Measurements from ENCODE around the gene RRN3. TPM values are rescaled to one million over a fixed set of nuclear protein-coding genes. Genes with fewer than 3 reads are reported as not detected.

Gene RRN3
- total RNA-seq, 1 experiment from 2014 or later = 57.7 TPM

DNA sequence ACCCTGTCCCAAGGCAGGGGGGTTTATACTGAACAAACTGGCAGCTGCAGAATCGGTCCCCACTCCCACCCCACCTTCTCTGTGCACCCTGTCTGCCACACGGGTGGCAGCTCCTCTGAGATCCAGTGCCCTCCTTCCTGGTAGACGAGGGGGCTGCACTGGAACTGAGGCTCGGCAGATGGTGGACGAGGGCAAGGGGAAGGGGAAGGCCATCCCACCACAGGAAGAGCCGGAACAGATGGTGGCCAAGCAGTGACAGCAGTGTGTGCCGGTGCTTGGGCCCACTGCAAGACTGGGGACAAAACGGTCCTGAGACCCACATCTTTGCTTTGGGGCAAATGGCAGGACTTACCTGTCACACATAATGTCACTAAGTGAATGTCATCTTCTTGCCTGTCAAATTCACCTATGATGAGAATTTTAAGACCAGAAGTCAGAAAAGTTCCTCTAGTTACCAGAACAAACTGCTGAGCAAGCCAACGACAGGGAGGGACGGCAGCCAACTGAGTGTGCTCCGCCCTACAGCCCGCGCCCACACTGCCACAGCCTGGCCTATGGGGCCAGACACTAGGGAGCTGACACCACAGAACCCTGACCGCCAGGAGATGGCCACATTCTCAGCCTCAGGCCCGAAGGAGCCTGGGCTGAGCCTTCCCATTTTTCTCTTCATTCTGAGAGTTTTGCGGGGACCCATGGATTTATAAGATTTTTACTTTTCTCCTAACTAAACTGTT lies 52.6 kb downstream of the RRN3 start:
- intact Hi-C loops (cut with micrococcal nuclease) = no loop called here
- H3K36me3 ChIP-seq (ENCODE audit: control insufficient read depth in 1 of 2, insufficient read depth in 2 of 2, low read length in 2 of 2) = peaks cover 15 to 26% of the 10 kb centered on the region in 2 experiments; a peak in 3 of 4 replicates
- H3K4me1 ChIP-seq (ENCODE audit: control insufficient read depth in 1 of 2, insufficient read depth in 2 of 2, low read length in 2 of 2) = peaks cover 4 to 13% of the 10 kb centered on the region in 2 experiments; a peak in 2 of 4 replicates
- no peak overlapping the region for H2AFZ ChIP-seq (ENCODE audit: low read depth, low read length, poor library complexity, severe bottlenecking)
- ChIA-PET RAD21 (ENCODE audit: low non-redundant PET in 1 of 2, low total read pairs in 2 of 2, uncharacterized antibody in 2 of 2, unreplicated experiment in 2 of 2) (no interaction called here), POLR2A (no interaction called here), CTCF (interaction anchor here (0.6 kb wide), 1 partner anchor 22 kb away, joined by 3 read pairs; no protein-coding TSS in a partner anchor)
- no TSS peak for BruUV-seq (replicated peaks)
- ATAC-seq (peak; percentile 80), DNase-seq (ENCODE audit: low read depth, low spot score) (no peak)
- no peak overlapping the region for H3K27ac ChIP-seq (ENCODE audit: low read depth, low read length)
- H3K9ac ChIP-seq (ENCODE audit: low read length) = no peak overlapping the region
- H3K27me3 ChIP-seq (ENCODE audit: insufficient read depth, low read length) = no peaks in the 10 kb centered on the region
- peak overlapping the region; percentile 7; the same call in 1 of the 2 replicates for H3K4me2 ChIP-seq (ENCODE audit: low read length)
- no peak overlapping the region for H3K4me3 ChIP-seq (replicated peaks in 1 of 2; ENCODE audit: low read depth in 1 of 2, low read length in 2 of 2)
- H3K9me3 ChIP-seq (ENCODE audit: control insufficient read depth in 1 of 2, insufficient read depth in 1 of 2, low read depth in 1 of 2, low read length in 2 of 2) = no peaks in the 10 kb centered on the region
- H4K20me1 ChIP-seq (ENCODE audit: insufficient read depth) = no peaks in the 10 kb centered on the region
- no peaks in the 10 kb centered on the region for H3K79me2 ChIP-seq (ENCODE audit: insufficient read depth, low read length)
- H3K9me2 ChIP-seq (ENCODE audit: insufficient read depth) = no peaks in the 10 kb centered on the region
- TF ChIP-seq POLR2AphosphoS5 (IDR thresholded peaks at IDR 0.05; ENCODE audit: low read depth, low read length) (0 out of 2 replicates have a peak, but pooled peaks have one; percentile 26), SIN3A (IDR thresholded peaks at IDR 0.05; ENCODE audit: low read depth) (no peak)

DNA sequence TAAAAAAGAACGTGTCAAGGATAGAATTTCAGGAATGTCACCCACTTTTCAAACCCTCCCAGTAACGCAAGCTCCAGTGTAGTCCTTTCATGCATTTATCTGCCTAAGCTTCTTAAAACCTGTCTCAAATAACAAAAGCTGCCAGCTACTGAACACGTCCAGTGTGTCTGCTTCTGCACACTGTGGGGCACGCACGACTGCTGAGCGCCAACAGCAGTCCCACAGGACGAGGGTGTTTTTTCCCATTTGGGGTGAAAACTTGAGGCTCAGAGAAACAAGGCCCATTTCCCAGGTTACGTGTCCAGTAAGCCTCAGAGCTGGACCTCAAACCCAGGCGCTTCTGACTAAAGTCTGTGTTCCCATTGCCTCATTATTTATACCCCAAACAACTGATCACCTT lies 55.4 kb downstream of the RRN3 start:
- H2AFZ ChIP-seq (ENCODE audit: low read depth, low read length, poor library complexity, severe bottlenecking) = no peak overlapping the region
- peaks cover 20 to 39% of the 10 kb centered on the region in 2 experiments; a peak in 3 of 4 replicates for H3K36me3 ChIP-seq (ENCODE audit: control insufficient read depth in 1 of 2, insufficient read depth in 2 of 2, low read length in 2 of 2)
- H3K4me3 ChIP-seq (replicated peaks in 1 of 2; ENCODE audit: low read depth in 1 of 2, low read length in 2 of 2) = no peak overlapping the region
- H3K27me3 ChIP-seq (ENCODE audit: insufficient read depth, low read length) = no peaks in the 10 kb centered on the region
- H3K27ac ChIP-seq (ENCODE audit: low read depth, low read length) = no peak overlapping the region
- no peaks in the 10 kb centered on the region for H3K9me2 ChIP-seq (ENCODE audit: insufficient read depth)
- no peak overlapping the region for H3K9ac ChIP-seq (ENCODE audit: low read length)
- no peak overlapping the region for H3K4me2 ChIP-seq (ENCODE audit: low read length)
- ChIA-PET CTCF (no interaction called here), RAD21 (ENCODE audit: low non-redundant PET in 1 of 2, low total read pairs in 2 of 2, uncharacterized antibody in 2 of 2, unreplicated experiment in 2 of 2) (no interaction called here), POLR2A (no interaction called here)
- H3K4me1 ChIP-seq (ENCODE audit: control insufficient read depth in 1 of 2, insufficient read depth in 2 of 2, low read length in 2 of 2) = peaks cover 4 to 13% of the 10 kb centered on the region in 2 experiments; a peak in 2 of 4 replicates
- intact Hi-C loops (cut with micrococcal nuclease) = no loop called here
- DNase-seq (ENCODE audit: low read depth, low spot score) = no peak
- H3K79me2 ChIP-seq (ENCODE audit: insufficient read depth, low read length) = no peaks in the 10 kb centered on the region
- no TSS peak for BruUV-seq (replicated peaks)
- H4K20me1 ChIP-seq (ENCODE audit: insufficient read depth) = no peaks in the 10 kb centered on the region
- ATAC-seq = no peak
- no peaks in the 10 kb centered on the region for H3K9me3 ChIP-seq (ENCODE audit: control insufficient read depth in 1 of 2, insufficient read depth in 1 of 2, low read depth in 1 of 2, low read length in 2 of 2)
- TF ChIP-seq ELF1 (IDR thresholded peaks at IDR 0.05; ENCODE audit: borderline replicate concordance, low read depth) (no peak), JUND (IDR thresholded peaks at IDR 0.05) (no peak), CEBPB (IDR thresholded peaks at IDR 0.05; ENCODE audit: low read depth) (no peak), FOSL1 (IDR thresholded peaks at IDR 0.05; ENCODE audit: low read depth) (no peak), SP1 (IDR thresholded peaks at IDR 0.05; ENCODE audit: low read depth) (no peak), TCF7L2 (IDR thresholded peaks at IDR 0.05; ENCODE audit: borderline replicate concordance, extremely low read depth, insufficient read depth, insufficient read length) (no peak), REST (IDR thresholded peaks at IDR 0.05; ENCODE audit: low read depth) (no peak), MAX (IDR thresholded peaks at IDR 0.05) (no peak), POLR2AphosphoS5 (IDR thresholded peaks at IDR 0.05; ENCODE audit: low read depth, low read length) (no peak), SRF (IDR thresholded peaks at IDR 0.05; ENCODE audit: low read depth) (no peak), EZH2phosphoT487 (IDR thresholded peaks at IDR 0.05; ENCODE audit: borderline replicate concordance) (no peak), CBX3 (IDR thresholded peaks at IDR 0.05; ENCODE audit: low read depth) (no peak), SIN3A (IDR thresholded peaks at IDR 0.05; ENCODE audit: low read depth) (no peak), POLR2A (IDR thresholded peaks at IDR 0.05; ENCODE audit: borderline replicate concordance, extremely low read depth, insufficient read depth, insufficient read length) (no peak)
- TF ChIP-seq, protein P1, sequence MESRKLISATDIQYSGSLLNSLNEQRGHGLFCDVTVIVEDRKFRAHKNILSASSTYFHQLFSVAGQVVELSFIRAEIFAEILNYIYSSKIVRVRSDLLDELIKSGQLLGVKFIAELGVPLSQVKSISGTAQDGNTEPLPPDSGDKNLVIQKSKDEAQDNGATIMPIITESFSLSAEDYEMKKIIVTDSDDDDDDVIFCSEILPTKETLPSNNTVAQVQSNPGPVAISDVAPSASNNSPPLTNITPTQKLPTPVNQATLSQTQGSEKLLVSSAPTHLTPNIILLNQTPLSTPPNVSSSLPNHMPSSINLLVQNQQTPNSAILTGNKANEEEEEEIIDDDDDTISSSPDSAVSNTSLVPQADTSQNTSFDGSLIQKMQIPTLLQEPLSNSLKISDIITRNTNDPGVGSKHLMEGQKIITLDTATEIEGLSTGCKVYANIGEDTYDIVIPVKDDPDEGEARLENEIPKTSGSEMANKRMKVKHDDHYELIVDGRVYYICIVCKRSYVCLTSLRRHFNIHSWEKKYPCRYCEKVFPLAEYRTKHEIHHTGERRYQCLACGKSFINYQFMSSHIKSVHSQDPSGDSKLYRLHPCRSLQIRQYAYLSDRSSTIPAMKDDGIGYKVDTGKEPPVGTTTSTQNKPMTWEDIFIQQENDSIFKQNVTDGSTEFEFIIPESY (IDR thresholded peaks at IDR 0.05; ENCODE audit: extremely low read depth, insufficient replicate concordance, low read length) = no peak

Measured in HCT116 (cell line).